Stomach (tissue), 4 donors: ENCODE measurements around the gene SCAP.

Experiments used
- CTCF ChIP-seq, 7 experiments: fragments of 450-650 bp in 4 of 7; fragments of 200-600 bp in 3 of 7; sonication (generic) in 3 of 7; IDR thresholded peaks; one replicate each; pipeline ENCODE4 v1.5.1; 2016 to 2019; ENCODE audit warnings: antibody characterized with exemption in 7 of 7, control low read depth in 2 of 7, mild to moderate bottlenecking in 1 of 7
- EP300 ChIP-seq: sonication (generic); formaldehyde crosslinking; IDR thresholded peaks from one replicate; pipeline ENCODE4 v1.6.1; 2017; ENCODE audit warnings: antibody characterized with exemption
- POLR2A ChIP-seq, 4 donors: fragments of 450-650 bp; IDR thresholded peaks; one replicate each; pipeline ENCODE4 v1.6.1; 2016; ENCODE audit warnings: antibody characterized with exemption in 4 of 4, control low read depth in 2 of 4, mild to moderate bottlenecking in 1 of 4, moderate library complexity in 1 of 4
- POLR2AphosphoS5 ChIP-seq, 3 donors: sonication (generic); formaldehyde crosslinking; IDR thresholded peaks; one replicate each; pipeline ENCODE4 v1.6.1; 2016; ENCODE audit warnings: antibody characterized with exemption in 3 of 3

GRCh38 chr3:47381317-47382157 lies 94.2 kb downstream of the SCAP start:
- TF ChIP-seq POLR2AphosphoS5 (IDR thresholded peaks at IDR 0.05) = peak; percentile 14 to 49 (median 41)
- no peak for TF ChIP-seq CTCF (IDR thresholded peaks at IDR 0.05)
- no peak for TF ChIP-seq POLR2A (IDR thresholded peaks at IDR 0.05)
- TF ChIP-seq EP300 = no peak
